GM06990 (cell line): ENCODE measurements around the gene MBD6.

Experiments used
- DNase-seq: peaks from one replicate; pipeline ENCODE4 v3.0.0-alpha.2; 2011; ENCODE audit not compliant: insufficient read length; ENCODE audit errors: extremely low read depth
- H3K27me3 ChIP-seq: replicated peaks from 2 replicates; pipeline ENCODE4 v1.6.0; 2011; ENCODE audit warnings: low read length; ENCODE audit not compliant: control insufficient read depth, insufficient read depth
- H3K36me3 ChIP-seq: 2 replicates; pipeline ENCODE4 v1.5.1; 2011; ENCODE audit warnings: low read length; ENCODE audit not compliant: control insufficient read depth, insufficient read depth
- H3K4me3 ChIP-seq: replicated peaks from 2 replicates; pipeline ENCODE4 v1.5.1; 2011; ENCODE audit warnings: low read depth, mild to moderate bottlenecking, control low read depth, low read length
- TF ChIP-seq, protein P1 (sequence below): IDR thresholded peaks from 2 replicates; pipeline ENCODE4 v1.5.1; 2011; ENCODE audit warnings: low read length, control low read depth, mild to moderate bottlenecking, inconsistent platforms; ENCODE audit not compliant: insufficient read depth, poor library complexity, severe bottlenecking

The MBD6 gene

GRCh38 chr12:57522887-57523705, 472 bp downstream of the MBD6 start:
- TF ChIP-seq, protein P1, sequence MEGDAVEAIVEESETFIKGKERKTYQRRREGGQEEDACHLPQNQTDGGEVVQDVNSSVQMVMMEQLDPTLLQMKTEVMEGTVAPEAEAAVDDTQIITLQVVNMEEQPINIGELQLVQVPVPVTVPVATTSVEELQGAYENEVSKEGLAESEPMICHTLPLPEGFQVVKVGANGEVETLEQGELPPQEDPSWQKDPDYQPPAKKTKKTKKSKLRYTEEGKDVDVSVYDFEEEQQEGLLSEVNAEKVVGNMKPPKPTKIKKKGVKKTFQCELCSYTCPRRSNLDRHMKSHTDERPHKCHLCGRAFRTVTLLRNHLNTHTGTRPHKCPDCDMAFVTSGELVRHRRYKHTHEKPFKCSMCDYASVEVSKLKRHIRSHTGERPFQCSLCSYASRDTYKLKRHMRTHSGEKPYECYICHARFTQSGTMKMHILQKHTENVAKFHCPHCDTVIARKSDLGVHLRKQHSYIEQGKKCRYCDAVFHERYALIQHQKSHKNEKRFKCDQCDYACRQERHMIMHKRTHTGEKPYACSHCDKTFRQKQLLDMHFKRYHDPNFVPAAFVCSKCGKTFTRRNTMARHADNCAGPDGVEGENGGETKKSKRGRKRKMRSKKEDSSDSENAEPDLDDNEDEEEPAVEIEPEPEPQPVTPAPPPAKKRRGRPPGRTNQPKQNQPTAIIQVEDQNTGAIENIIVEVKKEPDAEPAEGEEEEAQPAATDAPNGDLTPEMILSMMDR = no peak
- Histone ChIP-seq H3K36me3 (peaks cover 21% of the 10 kb centered on the region), H3K4me3 (peak overlapping the region; percentile 93), H3K27me3 (no peaks in the 10 kb centered on the region)
- DNase-seq = no peak

- TF ChIP-seq, protein P1 = no peak
- peaks cover 25% of the 10 kb centered on the region for H3K36me3 ChIP-seq
- no peak for DNase-seq
- H3K27me3 ChIP-seq = no peaks in the 10 kb centered on the region
- H3K4me3 ChIP-seq = peak overlapping the region; percentile 93
These were observed 1.3 kb downstream of the MBD6 start for GRCh38 chr12:57523706-57524614.

DNA sequence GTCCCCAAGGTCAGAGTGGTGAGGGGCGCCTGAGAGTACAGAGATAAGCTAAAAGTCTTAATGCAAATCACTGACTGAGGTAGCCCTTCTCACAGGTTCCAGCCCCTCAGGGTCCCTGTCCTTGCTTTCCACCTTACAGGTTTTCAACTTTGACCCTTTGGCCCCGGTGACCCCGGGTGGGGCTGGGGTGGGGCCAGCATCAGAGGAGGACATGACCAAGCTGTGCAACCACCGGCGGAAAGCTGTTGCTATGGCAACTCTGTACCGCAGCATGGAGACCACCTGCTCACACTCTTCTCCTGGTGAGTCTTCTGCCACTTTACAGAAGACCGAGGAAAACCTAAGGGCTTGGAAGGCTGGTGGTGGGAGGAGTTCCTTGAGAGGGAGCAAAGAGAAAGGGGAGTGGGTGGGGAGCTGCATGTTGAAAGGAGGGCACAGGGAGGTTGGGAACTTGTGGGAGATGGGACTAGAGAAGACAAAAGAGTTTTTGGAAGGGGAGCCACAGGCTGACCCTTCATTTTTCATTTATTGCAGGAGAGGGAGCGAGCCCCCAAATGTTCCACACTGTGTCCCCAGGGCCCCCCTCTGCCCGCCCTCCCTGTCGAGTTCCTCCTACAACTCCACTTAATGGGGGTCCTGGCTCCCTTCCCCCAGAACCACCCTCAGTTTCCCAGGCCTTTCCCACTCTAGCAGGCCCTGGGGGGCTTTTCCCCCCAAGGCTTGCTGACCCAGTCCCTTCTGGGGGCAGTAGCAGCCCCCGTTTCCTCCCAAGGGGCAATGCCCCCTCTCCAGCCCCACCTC, 2.4 kb downstream of the MBD6 start:
- no peak overlapping the region for H3K4me3 ChIP-seq
- DNase-seq = no peak
- TF ChIP-seq, protein P1 = no peak
- H3K27me3 ChIP-seq = no peaks in the 10 kb centered on the region
- peaks cover 32% of the 10 kb centered on the region for H3K36me3 ChIP-seq

GRCh38 chr12:57525615-57526383, 3.2 kb downstream of the MBD6 start:
- peaks cover 37% of the 10 kb centered on the region for H3K36me3 ChIP-seq
- no peak overlapping the region for H3K4me3 ChIP-seq
- H3K27me3 ChIP-seq = no peaks in the 10 kb centered on the region
- DNase-seq = no peak
- TF ChIP-seq, protein P1 = no peak
